Gastroesophageal sphincter (tissue), 4 donors: Measurements from ENCODE around the gene UBE2M. TPM values are rescaled to one million over a fixed set of nuclear protein-coding genes. Genes with fewer than 3 reads are reported as not detected.

Source experiments
- ATAC-seq: fragments of 150-250 bp; one replicate; pipeline ENCODE4 v1.9.1; 2016; ENCODE audit warnings: mild to moderate bottlenecking, moderate library complexity
- H3K27ac ChIP-seq, 4 donors: fragments of 200-600 bp; sonication (generic) in 3 of 4; 1 replicate in 3 of 4; 2 replicates in 1 of 4; pipeline ENCODE4 v1.5.1; 2016 to 2019
- H3K27me3 ChIP-seq: fragments of 200-600 bp; sonication (generic); one replicate; pipeline ENCODE4 v1.5.1; 2019
- H3K36me3 ChIP-seq, 2 donors: fragments of 200-600 bp; sonication (generic); one replicate each; pipeline ENCODE4 v1.5.1; 2019; ENCODE audit warnings: control low read depth in 1 of 2
- H3K4me1 ChIP-seq, 3 donors: fragments of 200-600 bp; sonication (generic); 1 replicate in 2 of 3; 2 replicates in 1 of 3; pipeline ENCODE4 v1.5.1; 2016 to 2019; ENCODE audit warnings: control low read depth in 2 of 3
- H3K4me3 ChIP-seq, 2 donors: fragments of 200-600 bp; sonication (generic); one replicate each; pipeline ENCODE4 v1.5.1; 2019; ENCODE audit warnings: mild to moderate bottlenecking in 1 of 2, moderate library complexity in 1 of 2
- H3K9me3 ChIP-seq, 3 donors: fragments of 200-600 bp; sonication (generic); one replicate each; pipeline ENCODE4 v1.5.1; 2017 to 2019; ENCODE audit warnings: control low read depth in 2 of 3
- CTCF ChIP-seq, 4 experiments: fragments of 200-600 bp in 2 of 4; fragments of 450-650 bp in 2 of 4; sonication (generic) in 1 of 4; IDR thresholded peaks; one replicate each; pipeline ENCODE4 v1.5.1; 2017 to 2019; ENCODE audit warnings: antibody characterized with exemption in 4 of 4, mild to moderate bottlenecking in 2 of 4, moderate library complexity in 2 of 4
- EP300 ChIP-seq: sonication (generic); formaldehyde crosslinking; IDR thresholded peaks from one replicate; pipeline ENCODE4 v1.6.1; 2017; ENCODE audit warnings: antibody characterized with exemption, mild to moderate bottlenecking
- POLR2A ChIP-seq, 2 donors: fragments of 450-650 bp; IDR thresholded peaks; one replicate each; pipeline ENCODE4 v1.6.1; 2017; ENCODE audit warnings: antibody characterized with exemption in 2 of 2, mild to moderate bottlenecking in 2 of 2, moderate library complexity in 1 of 2
- POLR2AphosphoS5 ChIP-seq: sonication (generic); formaldehyde crosslinking; IDR thresholded peaks from one replicate; pipeline ENCODE4 v1.6.1; 2017; ENCODE audit warnings: antibody characterized with exemption
- WGBS, 2 donors: methylation state at CpG; one replicate each; pipeline ENCODE4 v1.1.5; 2018; ENCODE audit warnings: low coverage in 1 of 2; 5-methylcytosine and 5-hydroxymethylcytosine counted together
- total RNA-seq, 4 donors: library from RNA; depleted of rRNA; stranded (reverse); fragments of >200 nt; gene quantifications; one replicate each; pipeline ENCODE4 v1.1.0, GENCODE V29; 2016

UBE2M gene
- total RNA-seq, 4 donors from 2014 or later = 28.1 to 43.6 (median 37.8) TPM

GRCh38 chr19:58515259-58515658 lies 43.2 kb downstream of the UBE2M start:
- H3K9me3 ChIP-seq = no peaks in the 10 kb centered on the region
- TF ChIP-seq EP300 (no peak), POLR2A (IDR thresholded peaks at IDR 0.05) (no peak), CTCF (IDR thresholded peaks at IDR 0.05) (no peak), POLR2AphosphoS5 (no peak)
- peak overlapping the region in 1 of 4 donors; percentile 77 for H3K27ac ChIP-seq
- H3K4me3 ChIP-seq = no peak overlapping the region
- H3K4me1 ChIP-seq = peaks cover 8 to 65% (median 29%) of the 10 kb centered on the region in 3 donors
- 83% methylated on average over 1 of the region's 2 CpGs; no CpG with 5 or more reads in 1 of the 2 donors for WGBS, 2 donors
- no peaks in the 10 kb centered on the region for H3K27me3 ChIP-seq
- peaks cover 0 to 25% of the 10 kb centered on the region in 2 donors for H3K36me3 ChIP-seq
- no peak for ATAC-seq

- no peaks in the 10 kb centered on the region for H3K9me3 ChIP-seq
- no peak for TF ChIP-seq POLR2A (IDR thresholded peaks at IDR 0.05)
- TF ChIP-seq POLR2AphosphoS5 = no peak
- TF ChIP-seq EP300 = no peak
- TF ChIP-seq CTCF (IDR thresholded peaks at IDR 0.05) = no peak
- ATAC-seq = no peak
- peaks cover 8 to 61% (median 28%) of the 10 kb centered on the region in 3 donors for H3K4me1 ChIP-seq
- WGBS, 2 donors = 20 to 80% methylated on average over 1 of the region's 3 CpGs
- H3K4me3 ChIP-seq = peak overlapping the region in 1 of 2 donors; percentile 52
- no peaks in the 10 kb centered on the region for H3K27me3 ChIP-seq
- peaks cover 0 to 25% of the 10 kb centered on the region in 2 donors for H3K36me3 ChIP-seq
- H3K27ac ChIP-seq = peak overlapping the region in 3 of 4 donors; percentile 77 to 83 (median 80)
Measured at GRCh38 chr19:58514564-58515022, 43.8 kb downstream of the UBE2M start.

- Histone ChIP-seq H3K27ac (peak overlapping the region in 3 of 4 donors; percentile 77 to 83 (median 80)), H3K9me3 (no peaks in the 10 kb centered on the region), H3K4me3 (peak overlapping the region; percentile 37 to 52), H3K36me3 (peaks cover 0 to 25% of the 10 kb centered on the region in 2 donors), H3K4me1 (peaks cover 8 to 60% (median 28%) of the 10 kb centered on the region in 3 donors), H3K27me3 (no peaks in the 10 kb centered on the region)
- WGBS, 2 donors = 18% methylated on average over 15 of the region's 66 CpGs; no CpG with 5 or more reads in 1 of the 2 donors
- TF ChIP-seq POLR2A (IDR thresholded peaks at IDR 0.05) (peak in 1 of 2 donors; percentile 23), CTCF (IDR thresholded peaks at IDR 0.05) (peak in 3 of 4 experiments; percentile 96 to 100 (median 97)), EP300 (no peak), POLR2AphosphoS5 (peak; percentile 38)
- peak; percentile 94 for ATAC-seq
Measured at GRCh38 chr19:58513694-58514563, 44.5 kb downstream of the UBE2M start.

- no CpG with 5 or more reads among the region's 10 CpGs for WGBS, 2 donors
- TF ChIP-seq POLR2A (IDR thresholded peaks at IDR 0.05) = no peak
- TF ChIP-seq CTCF (IDR thresholded peaks at IDR 0.05) = no peak
- no peak for TF ChIP-seq EP300
- TF ChIP-seq POLR2AphosphoS5 = no peak
- Histone ChIP-seq H3K4me1 (peaks cover 4 to 54% (median 23%) of the 10 kb centered on the region in 3 donors), H3K27me3 (no peaks in the 10 kb centered on the region), H3K9me3 (no peaks in the 10 kb centered on the region), H3K27ac (peak overlapping the region in 3 of 4 donors; percentile 77 to 83 (median 80)), H3K4me3 (no peak overlapping the region), H3K36me3 (peaks cover 0 to 25% of the 10 kb centered on the region in 2 donors)
- ATAC-seq = peak; percentile 1
Measured at GRCh38 chr19:58513213-58513693, 45.2 kb downstream of the UBE2M start.
